Measurements from ENCODE around the gene MARK2. TPM values are rescaled to one million over a fixed set of nuclear protein-coding genes. Genes with fewer than 3 reads are reported as not detected.
A peak's percentile ranks its signal among the peaks of the same experiment; 100 is the strongest.

The MARK2 gene
- total RNA-seq, 3 donors from 2014 or later: 12.6 to 34.0 (median 22.3) TPM

DNA sequence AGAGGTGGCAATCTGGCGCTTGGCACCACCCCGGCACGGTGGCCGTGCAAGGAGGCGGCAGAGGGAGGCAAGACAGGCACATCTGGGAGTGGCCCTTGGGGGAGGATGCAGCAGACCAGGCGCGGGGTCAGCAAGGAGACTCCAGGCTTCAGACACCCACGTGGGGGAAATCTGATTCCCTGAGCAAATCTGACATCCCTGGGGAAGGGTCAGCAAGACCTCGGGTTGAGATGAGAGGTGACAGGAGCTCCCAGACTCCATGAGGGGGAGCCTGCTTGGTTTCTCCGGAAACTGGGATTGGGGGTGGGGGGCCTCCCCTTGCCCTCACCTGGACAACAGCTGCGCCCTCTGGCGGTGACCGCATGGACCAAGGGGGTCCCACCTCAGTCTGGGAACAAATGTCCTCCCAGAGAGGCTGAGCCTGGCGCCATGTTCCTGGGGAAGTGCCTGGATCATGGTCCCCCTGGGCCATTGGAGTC lies 82.1 kb downstream of the MARK2 start:
- Histone ChIP-seq H3K4me1 (peaks cover 4 to 29% of the 10 kb centered on the region in 2 donors), H3K36me3 (no peaks in the 10 kb centered on the region), H3K27me3 (no peaks in the 10 kb centered on the region), H3K4me3 (no peak overlapping the region), H3K9me3 (no peaks in the 10 kb centered on the region), H3K27ac (peak overlapping the region; percentile 82 to 83)
- intact Hi-C loops (cut with DNase I; ENCODE audit: low total_unique reads): loop anchor here (5.0 kb wide), 1 partner anchor 246 kb away; the partner anchor contains the start of gene MACROD1
- TF ChIP-seq POLR2A (IDR thresholded peaks at IDR 0.05) (no peak), CTCF (IDR thresholded peaks at IDR 0.05) (peak in 1 of 3 donors; percentile 13)
- DNase-seq (ENCODE audit: low spot score in 2 of 2): no peak

DNA sequence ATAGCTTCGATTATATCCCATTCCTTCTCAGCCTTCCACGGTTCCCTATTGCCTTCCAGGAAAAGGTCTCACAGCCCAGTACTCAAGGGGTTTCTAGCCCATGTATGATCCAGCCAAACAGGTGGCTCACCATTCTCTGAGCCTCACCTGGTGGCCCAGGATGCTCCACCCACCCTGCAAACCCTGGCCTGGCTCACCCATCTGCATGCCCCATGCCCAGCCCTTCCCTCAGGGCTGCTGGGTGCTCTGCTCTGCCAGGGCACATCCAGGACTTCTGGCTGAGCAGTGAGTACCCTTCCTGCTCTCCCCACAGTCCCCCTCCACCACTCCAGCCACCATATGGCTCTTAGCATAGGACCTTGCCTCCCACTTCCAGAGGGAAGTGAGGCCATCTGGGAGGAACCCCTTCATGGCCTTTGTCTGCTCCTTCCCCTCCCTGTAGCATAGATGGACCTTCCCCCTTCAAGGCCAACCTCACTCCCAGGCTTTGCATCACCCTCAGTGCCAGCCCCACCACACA lies 83.8 kb downstream of the MARK2 start:
- TF ChIP-seq POLR2AphosphoS5 (IDR thresholded peaks at IDR 0.05) (no peak), POLR2A (IDR thresholded peaks at IDR 0.05) (no peak), CTCF (IDR thresholded peaks at IDR 0.05) (no peak)
- Histone ChIP-seq H3K27ac (no peak overlapping the region), H3K4me1 (peaks cover 4 to 22% of the 10 kb centered on the region in 2 donors), H3K4me3 (no peak overlapping the region), H3K9me3 (no peaks in the 10 kb centered on the region), H3K36me3 (no peaks in the 10 kb centered on the region), H3K27me3 (no peaks in the 10 kb centered on the region)
- DNase-seq (ENCODE audit: low spot score in 2 of 2): no peak
- intact Hi-C loops (cut with DNase I; ENCODE audit: low total_unique reads): loop anchor here (5.0 kb wide), 1 partner anchor 245 kb away; the partner anchor contains the start of gene MACROD1

DNA sequence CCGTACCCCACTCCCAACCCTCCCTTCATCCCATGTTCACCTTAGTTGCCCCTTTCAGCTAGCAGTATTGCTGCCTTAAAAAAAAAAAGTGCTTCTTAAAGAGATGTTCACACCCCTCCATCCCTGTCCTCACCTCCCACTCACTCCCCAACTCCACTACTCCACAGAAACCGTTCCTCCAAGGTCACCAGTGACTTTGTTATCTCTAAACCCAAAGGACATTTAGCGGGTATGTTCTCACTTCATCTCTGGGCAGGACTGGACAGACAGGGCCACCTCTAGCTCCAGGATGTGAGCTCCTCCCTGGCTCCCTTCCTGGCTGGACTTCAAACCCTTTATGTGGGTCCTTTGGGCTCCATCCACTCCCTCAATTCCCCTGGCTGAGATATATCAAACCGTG lies 84.4 kb downstream of the MARK2 start:
- peaks cover 0 to 22% of the 10 kb centered on the region in 2 donors for H3K4me1 ChIP-seq
- no peak overlapping the region for H3K27ac ChIP-seq
- intact Hi-C loops (cut with DNase I; ENCODE audit: low total_unique reads): loop anchor here (5.0 kb wide), 1 partner anchor 244 kb away; the partner anchor contains the start of gene MACROD1
- H3K4me3 ChIP-seq: no peak overlapping the region
- DNase-seq (ENCODE audit: low spot score in 2 of 2): no peak
- H3K36me3 ChIP-seq: no peaks in the 10 kb centered on the region
- H3K9me3 ChIP-seq: no peaks in the 10 kb centered on the region
- no peak for TF ChIP-seq POLR2A (IDR thresholded peaks at IDR 0.05)
- TF ChIP-seq CTCF (IDR thresholded peaks at IDR 0.05): no peak
- TF ChIP-seq POLR2AphosphoS5 (IDR thresholded peaks at IDR 0.05): no peak
- no peaks in the 10 kb centered on the region for H3K27me3 ChIP-seq

- TF ChIP-seq POLR2A (IDR thresholded peaks at IDR 0.05) (no peak), CTCF (IDR thresholded peaks at IDR 0.05) (no peak), POLR2AphosphoS5 (IDR thresholded peaks at IDR 0.05) (no peak)
- no peaks in the 10 kb centered on the region for H3K36me3 ChIP-seq
- no peaks in the 10 kb centered on the region for H3K9me3 ChIP-seq
- H3K4me1 ChIP-seq: no peaks in the 10 kb centered on the region
- H3K27me3 ChIP-seq: no peaks in the 10 kb centered on the region
- DNase-seq (ENCODE audit: low spot score in 2 of 2): no peak
- H3K27ac ChIP-seq: no peak overlapping the region
- intact Hi-C loops (cut with DNase I; ENCODE audit: low total_unique reads): no loop called here
- no peak overlapping the region for H3K4me3 ChIP-seq
Measured at GRCh38 chr11:63929616-63930015, 90.7 kb downstream of the MARK2 start.

GRCh38 chr11:63931045-63931444 lies 92.1 kb downstream of the MARK2 start:
- no peaks in the 10 kb centered on the region for H3K4me1 ChIP-seq
- no peak for TF ChIP-seq CTCF (IDR thresholded peaks at IDR 0.05)
- TF ChIP-seq POLR2A (IDR thresholded peaks at IDR 0.05): no peak
- no peak for TF ChIP-seq POLR2AphosphoS5 (IDR thresholded peaks at IDR 0.05)
- DNase-seq (ENCODE audit: low spot score in 2 of 2): no peak
- no peak overlapping the region for H3K4me3 ChIP-seq
- H3K27me3 ChIP-seq: no peaks in the 10 kb centered on the region
- peak overlapping the region in 1 of 2 donors; percentile 25 for H3K27ac ChIP-seq
- H3K36me3 ChIP-seq: no peaks in the 10 kb centered on the region
- no peaks in the 10 kb centered on the region for H3K9me3 ChIP-seq
- intact Hi-C loops (cut with DNase I; ENCODE audit: low total_unique reads): no loop called here
